Activated T-cell treated with anti-CD3 and anti-CD28 coated beads for 4 hours (primary cell): Measurements from ENCODE around the gene CXCL16.

Experiments used
- DNase-seq: peaks from one replicate; pipeline ENCODE4 v3.0.0-alpha.2; 2020

CXCL16 gene

GRCh38 chr17:4750606-4751005, 10.9 kb upstream of the CXCL16 start:
- DNase-seq: no peak

- DNase-seq: no peak
Measured at GRCh38 chr17:4748686-4749085, 9.0 kb upstream of the CXCL16 start.

GRCh38 chr17:4747847-4748246, 8.1 kb upstream of the CXCL16 start:
- no peak for DNase-seq

- DNase-seq: no peak
Measured at GRCh38 chr17:4744999-4745969, 5.6 kb upstream of the CXCL16 start.

- DNase-seq: no peak
Measured at GRCh38 chr17:4743898-4744297, 4.2 kb upstream of the CXCL16 start.

GRCh38 chr17:4743216-4743615, 3.5 kb upstream of the CXCL16 start:
- DNase-seq: no peak

- DNase-seq: no peak
Measured at GRCh38 chr17:4742629-4743028, 2.9 kb upstream of the CXCL16 start.

- DNase-seq: no peak
Measured at GRCh38 chr17:4742133-4742532, 2.4 kb upstream of the CXCL16 start.

- DNase-seq: no peak
Measured at GRCh38 chr17:4741544-4741943, 1.8 kb upstream of the CXCL16 start.

GRCh38 chr17:4740584-4740983, 856 bp upstream of the CXCL16 start:
- no peak for DNase-seq

GRCh38 chr17:4740025-4740351, 260 bp upstream of the CXCL16 start:
- no peak for DNase-seq

- peak; percentile 5 for DNase-seq
Measured at GRCh38 chr17:4738136-4739121, 1.3 kb downstream of the CXCL16 start.

GRCh38 chr17:4735876-4736651, 3.7 kb downstream of the CXCL16 start:
- DNase-seq: no peak

GRCh38 chr17:4734857-4735475, 4.8 kb downstream of the CXCL16 start:
- DNase-seq: no peak

- no peak for DNase-seq
Measured at GRCh38 chr17:4733073-4733531, 6.6 kb downstream of the CXCL16 start.

GRCh38 chr17:4728124-4728523, 11.6 kb downstream of the CXCL16 start:
- no peak for DNase-seq

- DNase-seq: no peak
Measured at GRCh38 chr17:4725646-4726310, 13.9 kb downstream of the CXCL16 start.

GRCh38 chr17:4724650-4725049, 15.1 kb downstream of the CXCL16 start:
- DNase-seq: no peak

- no peak for DNase-seq
Measured at GRCh38 chr17:4722678-4723240, 17.0 kb downstream of the CXCL16 start.

- DNase-seq: no peak
Measured at GRCh38 chr17:4721203-4722135, 18.3 kb downstream of the CXCL16 start.
